DMS114 treated with DMSO at 0.1 percent for 48 hours (cell line): ENCODE data around the gene RBL1.
"Not testable (repeated sequence)": the region's sequence is repeated elsewhere in the genome, so short reads cannot be mapped to it uniquely, and the experiment has no call there.

Experiments
- DNase-seq: peaks from one replicate; lab custom pipeline; 2025; ENCODE audit not compliant: unreplicated experiment; lab: John Stamatoyannopoulos, UW

The RBL1 gene

DNA sequence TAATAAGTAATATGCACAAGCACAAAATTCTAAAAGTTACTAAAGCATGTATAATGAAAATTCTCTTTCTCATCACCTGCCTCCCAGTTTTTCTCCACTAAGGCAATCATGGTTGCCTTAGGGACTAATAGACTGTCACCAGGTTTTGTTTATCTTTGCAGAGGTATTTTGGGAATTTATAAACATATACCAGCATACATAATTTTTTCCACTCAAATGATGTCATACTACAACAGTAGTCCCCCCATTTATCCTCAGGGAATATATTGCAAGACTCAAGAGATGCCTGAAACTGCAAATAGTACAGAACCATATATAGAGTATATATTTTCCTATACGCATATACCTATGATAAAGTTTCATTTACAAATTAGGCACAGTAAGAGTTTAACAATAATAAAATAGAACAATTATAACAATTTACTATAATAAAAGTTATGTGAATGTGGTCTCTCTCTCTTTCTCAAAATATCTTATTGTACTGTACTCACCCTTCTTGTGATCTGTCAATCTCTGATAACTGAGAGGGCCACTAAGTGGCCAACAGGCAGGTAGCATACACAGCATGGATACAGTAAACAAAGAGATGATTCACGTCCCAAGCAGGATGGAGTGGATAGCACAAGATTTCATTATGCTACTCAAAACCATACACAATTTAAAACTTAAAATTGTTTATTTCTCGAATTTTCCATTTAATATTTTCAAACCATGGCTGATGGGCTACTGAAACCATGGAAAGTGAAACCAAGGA lies 19.7 kb downstream of the RBL1 start:
- no peak for DNase-seq

DNA sequence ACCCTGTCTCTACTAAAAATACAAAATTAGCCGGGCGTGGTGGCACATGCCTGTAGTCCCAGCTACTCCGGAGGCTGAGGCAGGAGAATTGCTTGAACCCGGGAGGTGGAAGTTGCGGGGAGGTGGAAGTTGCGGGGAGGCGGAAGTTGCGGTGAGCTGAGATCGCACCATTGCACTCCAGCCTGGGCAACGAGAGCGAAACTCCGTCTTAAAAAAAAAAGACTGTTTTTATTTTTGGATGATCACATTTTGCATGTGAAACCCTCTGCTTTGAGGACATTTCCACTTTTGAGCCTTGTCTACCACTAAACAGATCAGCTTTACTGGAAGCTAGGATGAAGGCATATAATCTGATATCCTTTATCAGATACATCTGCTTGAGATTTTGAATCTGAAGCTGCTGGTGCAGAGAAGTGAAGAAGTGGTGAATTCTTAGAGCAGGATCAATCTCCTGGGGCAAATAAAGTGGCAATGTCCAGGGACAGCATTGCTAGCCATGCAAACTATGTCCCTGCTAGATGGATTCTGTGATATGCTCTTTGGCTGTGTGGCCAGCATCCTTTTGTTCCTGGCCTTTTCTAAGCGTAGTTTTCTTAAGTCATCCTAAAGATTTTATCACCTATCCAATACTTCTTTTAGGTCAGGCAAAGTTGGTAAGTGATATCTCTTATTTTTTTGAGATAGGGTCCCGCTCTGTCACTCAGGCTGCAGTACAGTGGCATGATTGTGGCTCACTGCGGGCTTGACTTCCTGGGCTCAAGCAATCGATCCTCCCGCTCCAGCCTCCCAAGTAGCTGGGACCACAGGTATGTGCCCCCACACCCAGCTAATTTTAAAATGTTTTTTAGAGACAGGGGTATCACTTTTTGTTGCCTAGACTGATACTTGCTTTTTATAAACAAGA lies 23.3 kb downstream of the RBL1 start:
- DNase-seq, result no peak

- DNase-seq, result no peak
Measured at GRCh38 chr20:37071481-37071911, 24.3 kb downstream of the RBL1 start.

DNA sequence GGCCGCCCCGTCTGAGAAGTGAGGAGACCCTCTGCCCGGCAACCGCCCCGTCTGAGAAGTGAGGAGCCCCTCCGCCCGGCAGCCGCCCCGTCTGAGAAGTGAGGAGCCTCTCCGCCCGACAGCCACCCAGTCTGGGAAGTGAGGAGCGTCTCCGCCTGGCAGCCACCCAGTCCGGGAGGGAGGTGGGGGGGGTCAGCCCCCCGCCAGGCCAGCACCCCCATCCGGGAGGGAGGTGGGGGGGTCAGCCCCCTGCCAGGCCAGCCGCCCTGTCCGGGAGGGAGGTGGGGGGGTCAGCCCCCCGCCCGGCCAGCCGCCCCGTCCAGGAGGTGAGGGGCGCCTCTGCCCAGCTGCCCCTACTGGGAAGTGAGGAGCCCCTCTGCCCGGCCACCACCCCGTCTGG lies 26.2 kb downstream of the RBL1 start:
- not testable (repeated sequence) for DNase-seq

GRCh38 chr20:37066168-37066567 lies 29.6 kb downstream of the RBL1 start:
- DNase-seq, result no peak

GRCh38 chr20:37055276-37055675 lies 40.5 kb downstream of the RBL1 start:
- DNase-seq, result no peak

DNA sequence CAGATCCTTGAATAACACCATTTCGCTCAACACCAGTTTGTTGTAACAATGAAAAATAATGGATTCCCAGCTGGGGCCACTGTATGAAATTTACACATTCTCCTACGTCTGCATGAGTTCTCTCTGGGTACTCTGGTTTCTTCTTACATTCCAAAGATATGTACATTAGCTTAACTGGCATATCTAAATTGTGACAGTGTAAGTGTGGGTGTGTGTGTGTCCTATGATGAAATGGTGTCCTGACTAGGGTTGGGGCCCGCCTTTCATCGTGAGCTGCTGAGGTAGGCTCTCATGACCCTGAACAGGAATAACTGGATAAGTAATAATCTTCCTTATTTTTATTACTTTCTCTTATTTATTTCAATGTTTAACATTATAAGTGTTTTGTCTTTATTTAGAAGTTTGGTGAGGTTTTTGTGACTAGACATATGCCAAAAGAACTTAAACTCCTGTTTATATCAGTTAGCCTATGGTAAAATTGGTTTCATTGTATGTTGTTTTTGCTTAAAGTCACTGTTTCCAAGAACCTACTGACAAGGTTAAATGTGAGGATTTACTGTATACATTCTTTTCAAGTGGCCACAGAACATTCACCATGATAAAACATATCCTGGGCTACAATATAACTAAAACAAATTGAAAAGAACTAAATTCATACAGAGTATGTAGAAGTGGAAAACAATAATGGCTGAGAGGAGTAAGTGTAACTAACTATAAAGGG lies 42.4 kb downstream of the RBL1 start:
- no peak for DNase-seq

GRCh38 chr20:37042986-37043972 lies 52.5 kb downstream of the RBL1 start:
- DNase-seq, result no peak

- not testable (repeated sequence) for DNase-seq
Measured at GRCh38 chr20:37039366-37039765, 56.4 kb downstream of the RBL1 start.

DNA sequence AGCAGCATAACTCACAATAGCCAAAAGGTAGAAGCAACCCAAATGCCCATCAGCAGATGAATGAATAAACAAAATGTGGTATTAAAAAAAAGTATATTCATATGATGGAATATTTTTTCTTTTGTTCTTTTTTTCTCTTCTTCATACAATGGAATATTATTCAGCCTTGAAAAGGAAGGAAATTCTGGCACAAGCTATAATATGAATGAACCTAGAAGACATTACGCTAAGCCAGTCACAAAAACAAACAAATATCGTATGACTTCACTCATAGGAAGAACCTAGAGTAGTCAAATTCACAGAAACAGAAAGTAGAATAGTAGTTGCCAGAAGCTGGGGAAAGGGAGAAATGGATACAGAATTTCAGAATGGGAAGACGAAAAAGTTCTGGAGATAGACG lies 63.7 kb downstream of the RBL1 start:
- no peak for DNase-seq

DNA sequence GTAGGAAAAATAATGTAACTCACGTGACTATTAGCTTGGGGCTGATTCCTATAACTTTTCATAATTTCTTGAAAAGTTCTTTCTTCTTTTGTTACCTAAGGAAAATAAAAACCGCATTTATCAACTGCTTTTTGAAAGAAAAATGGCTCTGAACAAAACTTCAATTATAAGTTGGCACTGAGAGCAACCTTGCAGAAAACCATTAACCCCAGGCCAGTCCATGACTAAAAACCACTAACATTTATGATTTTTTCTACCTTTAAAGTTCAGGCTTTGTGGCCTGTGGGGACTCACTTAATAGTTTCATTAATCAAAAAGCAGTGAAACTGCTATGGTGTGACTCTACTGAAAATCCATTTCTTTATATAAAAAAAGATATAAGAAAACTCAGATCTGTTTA lies 75.2 kb downstream of the RBL1 start:
- no peak for DNase-seq

GRCh38 chr20:37012631-37013030 lies 83.2 kb downstream of the RBL1 start:
- not testable (repeated sequence) for DNase-seq

- DNase-seq, result not testable (repeated sequence)
Measured at GRCh38 chr20:37011858-37012257, 83.9 kb downstream of the RBL1 start.

GRCh38 chr20:37011147-37011546 lies 84.7 kb downstream of the RBL1 start:
- no peak for DNase-seq

DNA sequence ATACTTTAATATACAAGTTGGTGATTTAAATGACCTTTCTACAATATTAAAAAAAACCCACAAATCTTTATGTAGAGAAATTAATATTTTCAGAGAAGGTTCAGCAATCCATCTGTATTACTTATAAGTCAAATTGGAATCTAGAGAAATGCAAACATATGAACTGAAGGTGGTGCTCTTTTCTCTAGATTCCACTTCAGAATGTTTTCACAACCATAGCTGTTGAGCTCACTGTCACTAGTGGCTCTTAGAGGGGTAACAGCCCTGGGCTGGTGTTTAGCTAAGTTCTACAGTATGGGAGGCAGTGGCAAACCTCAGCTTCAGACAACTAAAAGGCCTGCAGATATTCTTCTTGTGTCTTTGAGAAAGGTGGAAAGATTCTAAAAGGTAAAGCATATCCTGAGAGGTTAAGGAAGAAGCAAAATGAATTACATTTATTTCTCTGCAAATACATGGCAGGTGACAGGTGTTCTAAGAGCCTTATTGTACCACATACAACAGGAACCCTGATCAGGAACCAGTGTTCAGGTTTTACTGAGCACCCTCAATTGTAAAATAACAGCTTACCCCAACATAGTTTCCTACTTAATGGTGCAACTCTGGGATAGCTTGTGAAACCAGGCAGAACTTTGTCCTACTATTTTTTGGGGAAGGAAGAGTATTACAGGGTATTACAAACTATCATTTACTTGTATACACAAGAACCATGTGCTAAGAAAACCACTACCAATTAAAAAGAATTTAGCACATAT lies 87.7 kb downstream of the RBL1 start:
- DNase-seq, result no peak

- DNase-seq, result not testable (repeated sequence)
Measured at GRCh38 chr20:37005062-37005942, 90.5 kb downstream of the RBL1 start.

- not testable (repeated sequence) for DNase-seq
Measured at GRCh38 chr20:37001634-37002033, 94.2 kb downstream of the RBL1 start.

GRCh38 chr20:37000171-37000570 lies 95.6 kb downstream of the RBL1 start:
- DNase-seq, result not testable (repeated sequence)

DNA sequence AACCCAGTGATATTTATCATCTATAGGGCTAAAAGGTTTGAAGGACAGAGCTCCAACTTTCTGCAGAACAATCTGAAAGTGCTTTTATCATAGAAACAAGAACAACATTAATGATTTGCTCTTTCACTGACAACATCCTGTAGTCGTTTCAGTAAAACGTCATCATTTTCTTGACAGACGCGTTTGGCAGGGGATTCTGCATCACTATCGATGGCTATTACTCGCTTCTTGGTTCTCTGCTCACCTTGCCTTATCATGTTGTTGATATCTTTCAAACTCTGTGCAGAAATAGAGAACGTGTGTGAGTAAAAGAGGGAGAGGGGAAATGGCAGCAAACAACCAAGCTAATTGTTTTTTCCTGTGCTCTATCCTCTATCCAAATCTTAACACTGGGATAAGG lies 97.1 kb downstream of the RBL1 start:
- no peak for DNase-seq
